GM12892 (cell line): ENCODE data around the gene RUBCNL.
A peak's percentile ranks its signal among the peaks of the same experiment; 100 is the strongest.

ENCODE experiments used
- DNase-seq: peaks from one replicate; pipeline ENCODE4 v3.0.0; 2011; ENCODE audit not compliant: insufficient read length
- FAIRE-seq: peaks from 2 replicates; lab custom pipeline; 2011; peaks lifted over from hg19 to GRCh38; lab: Jason Lieb, UNC
- POLR2A ChIP-seq: IDR thresholded peaks from 2 replicates; pipeline ENCODE4 v1.6.1; 2011; ENCODE audit warnings: low read depth, low read length, control low read depth
- POLR2AphosphoS5 ChIP-seq: IDR thresholded peaks from 2 replicates; pipeline ENCODE4 v1.6.1; 2011; ENCODE audit warnings: low read depth, low read length, control low read depth
- TAF1 ChIP-seq: IDR thresholded peaks from 2 replicates; pipeline ENCODE4 v1.6.1; 2011; ENCODE audit warnings: low read depth, mild to moderate bottlenecking, control low read depth, low read length, borderline replicate concordance

Gene RUBCNL

DNA sequence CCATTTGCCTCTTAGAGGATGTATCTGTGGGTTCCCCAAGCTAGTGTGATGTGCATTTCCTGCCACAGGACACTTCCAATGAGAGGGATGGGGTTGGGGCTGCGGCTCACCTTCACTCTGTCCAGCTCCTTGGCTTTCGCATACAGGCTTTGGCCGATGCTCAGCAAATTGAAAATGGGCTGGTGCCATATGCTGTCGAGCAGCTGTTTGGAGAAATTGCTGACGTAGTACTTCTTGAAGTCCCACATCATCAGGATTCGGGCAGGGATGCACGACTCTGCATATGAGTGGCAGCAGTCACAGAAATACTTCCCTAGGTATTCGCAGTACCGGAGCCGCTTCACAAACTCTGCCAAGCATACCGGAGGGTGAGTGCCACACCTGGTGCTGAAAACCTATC lies 37.0 kb downstream of the RUBCNL start:
- FAIRE-seq (no peak), DNase-seq (no peak)
- no peak for TF ChIP-seq TAF1
- TF ChIP-seq POLR2AphosphoS5, result no peak
- TF ChIP-seq POLR2A, result no peak

- no peak for TF ChIP-seq POLR2AphosphoS5
- TF ChIP-seq TAF1, result no peak
- no peak for FAIRE-seq
- DNase-seq, result no peak
These were observed 38.1 kb downstream of the RUBCNL start for GRCh38 chr13:46348961-46349360.

- TF ChIP-seq POLR2AphosphoS5 (no peak), POLR2A (no peak), TAF1 (no peak)
- DNase-seq, result no peak
- FAIRE-seq, result no peak
These were observed 39.8 kb downstream of the RUBCNL start for GRCh38 chr13:46347277-46347676.

GRCh38 chr13:46345866-46346265 lies 41.2 kb downstream of the RUBCNL start:
- no peak for DNase-seq
- FAIRE-seq, result no peak
- TF ChIP-seq TAF1 (no peak), POLR2A (no peak), POLR2AphosphoS5 (no peak)

- FAIRE-seq, result no peak
- no peak for DNase-seq
- TF ChIP-seq POLR2A (no peak), TAF1 (no peak), POLR2AphosphoS5 (no peak)
These were observed 41.7 kb downstream of the RUBCNL start for GRCh38 chr13:46345398-46345797.

- no peak for TF ChIP-seq POLR2A
- TF ChIP-seq TAF1, result no peak
- TF ChIP-seq POLR2AphosphoS5, result no peak
- FAIRE-seq (no peak), DNase-seq (no peak)
These were observed 43.6 kb downstream of the RUBCNL start for GRCh38 chr13:46343279-46343994.

GRCh38 chr13:46342538-46342937 lies 44.5 kb downstream of the RUBCNL start:
- TF ChIP-seq TAF1 (no peak), POLR2A (no peak), POLR2AphosphoS5 (no peak)
- DNase-seq (no peak), FAIRE-seq (no peak)

GRCh38 chr13:46341112-46341711 lies 45.8 kb downstream of the RUBCNL start:
- no peak for DNase-seq
- FAIRE-seq, result peak; percentile 96
- no peak for TF ChIP-seq TAF1
- no peak for TF ChIP-seq POLR2A
- peak; percentile 28; the same call in 1 of the 2 replicates for TF ChIP-seq POLR2AphosphoS5

DNA sequence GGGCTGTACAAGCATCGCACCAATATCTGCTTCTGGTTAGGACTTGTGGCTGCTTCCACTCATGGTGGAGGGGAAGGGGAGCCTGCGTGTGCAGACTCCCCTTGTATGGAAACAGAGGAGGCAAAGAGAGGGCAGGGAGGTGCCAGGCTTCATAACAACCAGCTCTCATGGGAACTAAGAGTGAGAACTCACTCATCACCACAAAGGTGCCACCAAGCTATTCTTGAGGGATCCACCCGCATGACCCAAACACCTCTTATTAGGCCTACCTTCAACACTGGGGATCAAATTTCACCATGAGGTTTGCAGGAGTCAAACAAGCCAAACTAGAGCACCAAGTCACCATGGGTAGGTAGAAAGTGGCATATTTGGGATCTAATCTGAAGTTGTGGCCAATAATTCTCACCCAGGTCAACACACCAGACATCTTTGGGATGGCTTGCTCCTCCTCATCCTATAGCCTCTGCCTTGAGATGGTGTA lies 46.4 kb downstream of the RUBCNL start:
- no peak for TF ChIP-seq POLR2AphosphoS5
- TF ChIP-seq POLR2A, result no peak
- no peak for TF ChIP-seq TAF1
- FAIRE-seq, result no peak
- no peak for DNase-seq

- DNase-seq (no peak), FAIRE-seq (no peak)
- TF ChIP-seq POLR2AphosphoS5 (no peak), TAF1 (no peak), POLR2A (no peak)
These were observed 47.0 kb downstream of the RUBCNL start for GRCh38 chr13:46340011-46340410.

DNA sequence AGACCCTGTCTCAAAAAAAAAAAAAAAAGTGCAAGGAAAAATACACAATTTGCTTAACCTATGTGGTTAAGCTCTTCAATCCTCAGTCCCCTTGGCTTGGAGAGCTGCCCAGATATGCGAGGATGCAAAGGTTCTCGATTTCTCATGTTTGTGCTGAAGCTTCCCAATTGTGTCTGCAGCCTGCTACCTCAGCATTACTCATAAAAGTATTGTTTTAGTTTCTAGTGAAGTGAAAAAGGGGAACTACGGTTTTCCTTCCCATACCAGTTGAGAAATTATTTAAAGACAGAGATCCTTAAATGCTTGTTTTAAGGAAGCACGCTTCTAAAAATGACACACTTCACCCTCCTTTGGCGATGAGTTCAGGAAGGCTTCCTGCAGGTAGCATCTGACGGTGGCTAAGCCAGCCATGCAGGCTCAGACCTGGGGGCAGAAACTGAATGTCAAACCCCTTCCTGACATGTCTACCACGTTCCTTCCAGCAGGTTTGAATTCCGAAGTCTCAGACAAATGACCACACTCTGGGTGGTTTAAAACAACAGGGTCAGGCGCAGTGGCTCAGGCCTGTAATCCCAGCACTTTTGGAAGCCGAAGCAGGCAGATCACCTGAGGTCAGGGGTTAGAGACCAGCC lies 47.9 kb downstream of the RUBCNL start:
- FAIRE-seq (peak; percentile 84), DNase-seq (no peak)
- TF ChIP-seq POLR2AphosphoS5, result no peak

GRCh38 chr13:46337700-46338099 lies 49.4 kb downstream of the RUBCNL start:
- DNase-seq (no peak), FAIRE-seq (no peak)
- no peak for TF ChIP-seq POLR2AphosphoS5
- no peak for TF ChIP-seq TAF1
- TF ChIP-seq POLR2A, result no peak

DNA sequence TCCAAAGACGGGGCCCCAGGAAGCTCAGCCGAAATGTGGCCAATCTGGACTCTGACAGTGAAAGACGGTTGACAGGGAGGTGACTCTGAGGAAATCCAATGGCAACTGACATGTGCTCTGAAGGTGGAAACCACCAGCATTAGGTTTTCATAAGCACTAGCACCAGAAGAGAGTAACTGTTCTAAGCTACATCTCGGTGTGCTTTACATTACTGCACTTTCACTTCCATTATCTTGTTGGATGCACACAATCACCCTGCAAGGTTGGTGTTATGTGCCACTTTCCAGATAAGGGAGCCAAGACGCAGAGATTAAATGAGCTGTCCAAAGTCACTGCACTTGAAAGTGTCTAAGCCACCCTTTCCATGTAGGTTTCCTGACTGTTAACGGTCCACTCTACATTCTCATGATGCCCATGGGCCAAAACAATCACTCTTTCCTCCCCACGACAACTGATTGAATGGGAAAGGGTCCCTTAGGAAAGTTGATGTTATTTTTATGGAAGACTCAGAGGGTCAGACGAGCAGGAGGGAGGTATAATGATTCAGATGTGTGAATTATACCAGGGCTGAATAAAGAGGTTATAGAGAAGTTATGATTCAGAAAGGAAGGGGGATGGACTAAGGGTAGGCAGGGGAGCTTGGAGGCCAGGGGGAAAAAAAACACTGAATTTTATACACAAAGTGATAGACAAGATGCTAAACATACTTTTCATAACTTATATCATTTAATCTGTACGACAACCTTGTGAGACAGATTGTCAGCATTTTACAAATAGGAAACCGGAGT lies 52.8 kb downstream of the RUBCNL start:
- no peak for DNase-seq
- no peak for FAIRE-seq
- TF ChIP-seq POLR2A (no peak), TAF1 (no peak), POLR2AphosphoS5 (no peak)
